Right lobe of liver (tissue), 6 donors: ENCODE data around the gene POGLUT2. TPM values are rescaled to one million over a fixed set of nuclear protein-coding genes. Genes with fewer than 3 reads are reported as not detected.

Experiments used
- ATAC-seq, 4 donors: fragments of 200-7000 bp; cut with Tn5 transposase; one replicate each; pipeline ENCODE4 v1.9.1; 2020; ENCODE audit warnings: mild to moderate bottlenecking in 4 of 4, moderate library complexity in 4 of 4
- DNase-seq, 3 donors: peaks; one replicate each; pipeline ENCODE4 v3.0.0-alpha.2; 2020
- H3K27ac ChIP-seq, 3 donors: fragments of 200-600 bp; one replicate each; pipeline ENCODE4 v1.8.0; 2022
- H3K27me3 ChIP-seq, 2 donors: fragments of 200-600 bp; one replicate each; pipeline ENCODE4 v1.8.0; 2022
- H3K36me3 ChIP-seq, 4 donors: fragments of 200-600 bp; sonication (generic) in 1 of 4; one replicate each; pipeline versions ENCODE4 v1.5.1 to v1.8.0; 2017 to 2022; ENCODE audit warnings: control low read depth in 1 of 4
- H3K4me1 ChIP-seq, 4 donors: fragments of 200-600 bp; sonication (generic) in 1 of 4; one replicate each; pipeline versions ENCODE4 v1.5.1 to v1.8.0; 2017 to 2022; ENCODE audit warnings: control low read depth in 1 of 4
- H3K4me3 ChIP-seq, 3 donors: fragments of 200-600 bp; one replicate each; pipeline ENCODE4 v1.8.0; 2022
- H3K9me3 ChIP-seq, 4 donors: fragments of 200-600 bp; sonication (generic) in 1 of 4; one replicate each; pipeline versions ENCODE4 v1.5.1 to v1.8.0; 2017 to 2022; ENCODE audit warnings: control low read depth in 1 of 4
- POLR2A ChIP-seq: fragments of 450-650 bp; IDR thresholded peaks from one replicate; pipeline ENCODE4 v1.6.1; 2017; ENCODE audit warnings: antibody characterized with exemption, mild to moderate bottlenecking
- WGBS: methylation state at CpG from one replicate; pipeline ENCODE4 v1.1.6; 2018; ENCODE audit warnings: low coverage, low lambda C conversion rate; ENCODE audit not compliant: insufficient coverage; ENCODE audit errors: missing lambda C conversion rate; 5-methylcytosine and 5-hydroxymethylcytosine counted together
- intact Hi-C, 2 donors: fragments of 100-400 bp; cut with DNase I; formaldehyde crosslinking; loops; one replicate each; pipeline versions ENCODE4 v1.11.2 to v1.14.1; 2022
- total RNA-seq, 6 experiments: library from RNA; depleted of rRNA in 2 of 6; stranded (reverse); fragments of >200 nt in 2 of 6; fragmentation: NEBNext Ultra II Directional in 3 of 6; extraction: Animal tissue kit (Norgen Biotek cat#: 25700) in 3 of 6; gene quantifications; one replicate each; pipeline versions ENCODE4 v1.1.0 to v1.2.4, GENCODE V29; 2016 to 2023
- TF ChIP-seq, protein P1 (sequence below), 4 donors: fragments of 200-600 bp in 3 of 4; fragments of 450-650 bp in 1 of 4; IDR thresholded peaks; one replicate each; pipeline versions ENCODE4 v1.5.1 to v1.8.0; 2016 to 2022; ENCODE audit warnings: antibody characterized with exemption in 4 of 4, mild to moderate bottlenecking in 2 of 4
- donor health status: DM: no; HTN: yes; CAD: no.
- donor health status: DM: no; HTN: no; CAD: no.
- donor health status: DM: no; HTN: no; CAD: no.
- donor health status: DM: no; HTN: yes; CAD: no.
- donor health status: DM: no; HTN: yes; CAD: no.

The POGLUT2 gene
- total RNA-seq, 6 experiments from 2014 or later: 3.8 to 7.7 (median 5.3) TPM

DNA sequence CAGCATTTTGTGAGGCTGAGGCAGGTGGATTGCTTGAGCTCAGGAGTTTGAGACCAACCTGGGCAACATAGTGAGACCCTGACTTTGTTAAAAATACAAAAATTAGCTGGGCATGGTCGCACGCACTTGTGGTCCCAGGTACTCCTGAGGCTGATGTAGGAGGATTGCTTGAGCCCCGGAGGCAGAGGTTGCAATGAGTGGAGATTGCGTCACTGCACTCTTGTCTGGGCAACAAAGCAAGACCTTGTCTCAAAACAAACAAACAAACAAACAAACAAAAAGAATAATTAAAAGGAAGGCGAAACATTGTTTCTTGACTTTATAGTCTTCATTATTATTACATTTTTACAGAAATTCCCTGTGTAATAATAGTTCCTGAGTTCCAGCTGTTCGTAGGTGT, 16.0 kb upstream of the POGLUT2 start:
- intact Hi-C loops: no loop called here
- no peak for DNase-seq
- Histone ChIP-seq H3K4me3 (no peak overlapping the region), H3K36me3 (peaks cover 0 to 3% (median 0%) of the 10 kb centered on the region in 4 donors), H3K9me3 (no peaks in the 10 kb centered on the region), H3K27ac (no peak overlapping the region), H3K27me3 (no peaks in the 10 kb centered on the region), H3K4me1 (peaks cover 0 to 7% (median 0%) of the 10 kb centered on the region in 4 donors)
- WGBS: 67% methylated on average over 6 of the region's 6 CpGs
- no peak for TF ChIP-seq POLR2A
- TF ChIP-seq, protein P1, sequence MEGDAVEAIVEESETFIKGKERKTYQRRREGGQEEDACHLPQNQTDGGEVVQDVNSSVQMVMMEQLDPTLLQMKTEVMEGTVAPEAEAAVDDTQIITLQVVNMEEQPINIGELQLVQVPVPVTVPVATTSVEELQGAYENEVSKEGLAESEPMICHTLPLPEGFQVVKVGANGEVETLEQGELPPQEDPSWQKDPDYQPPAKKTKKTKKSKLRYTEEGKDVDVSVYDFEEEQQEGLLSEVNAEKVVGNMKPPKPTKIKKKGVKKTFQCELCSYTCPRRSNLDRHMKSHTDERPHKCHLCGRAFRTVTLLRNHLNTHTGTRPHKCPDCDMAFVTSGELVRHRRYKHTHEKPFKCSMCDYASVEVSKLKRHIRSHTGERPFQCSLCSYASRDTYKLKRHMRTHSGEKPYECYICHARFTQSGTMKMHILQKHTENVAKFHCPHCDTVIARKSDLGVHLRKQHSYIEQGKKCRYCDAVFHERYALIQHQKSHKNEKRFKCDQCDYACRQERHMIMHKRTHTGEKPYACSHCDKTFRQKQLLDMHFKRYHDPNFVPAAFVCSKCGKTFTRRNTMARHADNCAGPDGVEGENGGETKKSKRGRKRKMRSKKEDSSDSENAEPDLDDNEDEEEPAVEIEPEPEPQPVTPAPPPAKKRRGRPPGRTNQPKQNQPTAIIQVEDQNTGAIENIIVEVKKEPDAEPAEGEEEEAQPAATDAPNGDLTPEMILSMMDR (IDR thresholded peaks at IDR 0.05): no peak
- no peak for ATAC-seq

DNA sequence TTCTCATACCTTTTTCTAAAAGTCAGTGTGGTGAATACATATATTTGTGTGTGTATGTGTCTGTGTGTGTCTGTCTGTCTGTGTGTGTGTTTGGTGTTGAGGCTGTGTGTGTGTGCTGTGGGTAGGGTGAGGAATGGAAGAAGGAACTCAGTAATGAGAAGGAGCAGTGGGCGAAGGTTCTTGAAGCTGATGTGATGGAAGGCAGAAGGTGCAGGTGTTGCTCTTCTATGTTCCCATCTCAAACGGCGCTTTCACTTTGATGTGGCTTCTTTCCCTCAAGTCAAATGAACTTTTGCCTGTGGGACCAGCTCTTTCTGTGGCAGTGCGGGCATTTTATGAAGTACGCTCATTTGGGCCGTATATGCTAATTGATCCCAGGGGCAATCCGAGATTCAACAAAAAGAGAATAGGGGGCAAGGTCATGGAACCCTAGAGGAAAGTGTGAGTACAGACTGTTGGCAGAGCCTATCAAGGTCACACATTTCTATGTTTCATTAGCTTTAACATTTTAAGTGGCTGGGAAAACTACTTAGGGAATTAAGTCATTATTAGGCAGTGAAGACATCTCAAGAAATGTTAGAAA, 15.3 kb upstream of the POGLUT2 start:
- Histone ChIP-seq H3K27ac (no peak overlapping the region), H3K36me3 (peaks cover 0 to 3% (median 0%) of the 10 kb centered on the region in 4 donors), H3K4me3 (no peak overlapping the region), H3K9me3 (no peaks in the 10 kb centered on the region), H3K4me1 (peaks cover 0 to 7% (median 0%) of the 10 kb centered on the region in 4 donors), H3K27me3 (no peaks in the 10 kb centered on the region)
- 69% methylated on average over 5 of the region's 7 CpGs for WGBS
- TF ChIP-seq, protein P1 (IDR thresholded peaks at IDR 0.05): no peak
- TF ChIP-seq POLR2A: no peak
- intact Hi-C loops: no loop called here
- ATAC-seq (no peak), DNase-seq (no peak)

DNA sequence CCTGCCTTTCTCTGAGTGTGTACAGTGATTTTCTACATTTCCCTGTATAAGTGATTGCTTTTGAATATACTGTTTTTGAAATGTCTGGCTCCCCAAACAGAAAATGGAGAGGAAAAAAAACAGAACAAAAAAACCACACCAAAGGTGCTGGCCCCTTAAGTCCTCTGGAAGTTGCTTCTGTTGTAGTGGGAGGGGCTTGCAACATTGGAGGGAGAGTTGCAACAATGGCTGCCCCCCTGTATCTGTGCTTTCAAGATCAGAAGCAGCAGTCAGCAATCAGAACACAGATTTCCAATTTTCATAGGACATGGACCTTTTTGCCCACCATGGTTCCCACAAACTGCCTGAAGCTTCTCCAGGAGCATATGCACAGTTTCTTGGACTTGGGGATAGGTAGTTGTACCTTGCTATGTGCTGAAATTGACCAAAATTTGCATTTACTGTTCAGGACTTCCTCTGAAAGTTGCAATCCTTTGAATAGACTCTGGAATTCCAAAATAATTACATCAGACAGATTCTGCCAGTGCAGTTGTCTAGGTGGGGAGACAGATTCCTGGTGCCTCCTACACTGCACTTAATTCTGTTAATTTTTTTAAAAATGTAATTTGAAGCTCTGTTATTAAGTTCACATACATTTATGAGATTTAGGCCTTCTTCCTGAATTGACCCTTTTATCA, 14.0 kb upstream of the POGLUT2 start:
- no peak overlapping the region for H3K27ac ChIP-seq
- TF ChIP-seq, protein P1 (IDR thresholded peaks at IDR 0.05): no peak
- TF ChIP-seq POLR2A: no peak
- ATAC-seq (peak in 1 of 4 donors; percentile 17), DNase-seq (no peak)
- H3K4me1 ChIP-seq: peaks cover 0 to 7% (median 0%) of the 10 kb centered on the region in 4 donors
- H3K9me3 ChIP-seq: no peaks in the 10 kb centered on the region
- H3K4me3 ChIP-seq: no peak overlapping the region
- intact Hi-C loops: no loop called here
- H3K27me3 ChIP-seq: no peaks in the 10 kb centered on the region
- H3K36me3 ChIP-seq: peaks cover 0 to 3% (median 0%) of the 10 kb centered on the region in 4 donors

DNA sequence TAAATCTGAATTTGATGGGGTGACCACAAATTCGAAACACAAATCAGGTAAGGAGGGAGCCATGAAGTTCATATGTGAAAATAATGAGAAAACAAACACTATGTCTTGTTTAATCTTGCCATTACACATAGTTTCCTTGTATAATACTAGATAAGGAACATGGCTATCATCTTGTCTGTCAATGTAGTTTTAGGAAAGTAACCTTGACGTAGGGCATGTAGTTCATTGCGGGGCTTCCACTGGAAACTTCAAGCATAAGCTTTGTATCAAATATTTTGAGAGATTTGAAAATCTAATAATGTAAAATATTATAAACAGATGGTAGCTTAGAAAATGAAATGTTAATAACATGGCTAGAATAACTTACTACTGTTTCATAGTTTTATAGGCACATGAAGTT, 8.9 kb upstream of the POGLUT2 start:
- WGBS: 96% methylated on average over 3 of the region's 3 CpGs
- TF ChIP-seq, protein P1 (IDR thresholded peaks at IDR 0.05): no peak
- no peak for TF ChIP-seq POLR2A
- no peaks in the 10 kb centered on the region for H3K4me1 ChIP-seq
- no peak overlapping the region for H3K4me3 ChIP-seq
- ATAC-seq (no peak), DNase-seq (no peak)
- no peaks in the 10 kb centered on the region for H3K36me3 ChIP-seq
- H3K9me3 ChIP-seq: no peaks in the 10 kb centered on the region
- no peak overlapping the region for H3K27ac ChIP-seq
- H3K27me3 ChIP-seq: no peaks in the 10 kb centered on the region
- intact Hi-C loops: no loop called here
